A549 (cell line): ENCODE results near the gene FRMD3. TPM values are rescaled to one million over a fixed set of nuclear protein-coding genes. Genes with fewer than 3 reads are reported as not detected.
A peak's percentile ranks its signal among the peaks of the same experiment; 100 is the strongest.

Source experiments
- ATAC-seq, 2 experiments: fragments of 200-7000 bp in 1 of 2; fragments of >200 bp in 1 of 2; cut with Nextera tagmentation in 1 of 2; cut with Tn5 transposase in 1 of 2; 3 replicates each; pipeline versions ENCODE4 v1.8.0 to v1.9.1; 2018 to 2020; ENCODE audit warnings: mild to moderate bottlenecking in 1 of 2, moderate library complexity in 1 of 2
- CTCF ChIA-PET: fragments of 300-600 bp; sonication (Branson Sonifier 250); formaldehyde crosslinking; extraction: SDS; loops from one replicate; lab custom pipeline; 2021; ENCODE audit warnings: antibody characterized with exemption, inconsistent platforms; lab: Yijun Ruan, JAX
- POLR2A ChIA-PET: fragments of 350-600 bp; formaldehyde crosslinking; extraction: SDS; loops from one replicate; lab custom pipeline; 2021; ENCODE audit warnings: antibody characterized with exemption, inconsistent platforms; lab: Yijun Ruan, JAX
- DNase-seq, 2 experiments: peaks; one replicate each; pipeline versions ENCODE4 v3.0.0 to v3.0.0-alpha.2; 2011 to 2016; ENCODE audit warnings: low read depth in 1 of 2, low spot score in 1 of 2
- FAIRE-seq: peaks from 2 replicates; lab custom pipeline; 2011; peaks lifted over from hg19 to GRCh38; lab: Jason Lieb, UNC
- H3K27ac ChIP-seq, 2 experiments: fragments of >200 bp; sonication (Bioruptor Twin); formaldehyde crosslinking; 3 replicates each; pipeline ENCODE4 v1.5.1; 2016 to 2017
- H3K4me1 ChIP-seq: fragments of >200 bp; sonication (Bioruptor Twin); formaldehyde crosslinking; 3 replicates; pipeline ENCODE4 v1.6.1; 2016
- H3K4me2 ChIP-seq: fragments of >200 bp; sonication (Bioruptor Twin); formaldehyde crosslinking; 3 replicates; pipeline ENCODE4 v1.6.1; 2016
- H3K4me3 ChIP-seq: fragments of >200 bp; sonication (Bioruptor Twin); formaldehyde crosslinking; 3 replicates; pipeline ENCODE4 v1.5.1; 2016
- H3K9me3 ChIP-seq: fragments of >200 bp; sonication (Bioruptor Twin); formaldehyde crosslinking; 3 replicates; pipeline ENCODE4 v1.6.1; 2016
- BHLHE40 ChIP-seq: IDR thresholded peaks from 2 replicates; pipeline ENCODE4 v1.6.1; 2012; ENCODE audit warnings: low read depth, low read length, inconsistent platforms
- CEBPB ChIP-seq, 2 experiments: fragments of >200 bp in 1 of 2; sonication (Bioruptor Twin) in 1 of 2; formaldehyde crosslinking in 1 of 2; IDR thresholded peaks; 2 replicates each; pipeline ENCODE4 v1.6.1; 2012 to 2016
- EHMT2 ChIP-seq: fragments of 200-600 bp; sonication (generic); IDR thresholded peaks from 2 replicates; pipeline ENCODE4 v1.6.1; 2016; ENCODE audit warnings: antibody characterized with exemption, low read depth, mild to moderate bottlenecking, moderate library complexity
- EP300 ChIP-seq, 2 experiments: fragments of >200 bp; sonication (Bioruptor Twin); formaldehyde crosslinking; IDR thresholded peaks; 2 replicates in 1 of 2; 3 replicates in 1 of 2; pipeline ENCODE4 v1.6.1; 2016 to 2017
- ESRRA ChIP-seq: fragments of 150-350 bp; IDR thresholded peaks from 2 replicates; pipeline ENCODE4 v1.6.1; 2014; ENCODE audit warnings: mild to moderate bottlenecking, low read length, borderline replicate concordance
- FOSB ChIP-seq: fragments of 250-450 bp; sonication (Bioruptor Pico); IDR thresholded peaks from 2 replicates; pipeline ENCODE4 v1.5.0; 2020; ENCODE audit warnings: mild to moderate bottlenecking, moderate library complexity
- HDAC2 ChIP-seq: fragments of 200-600 bp; sonication (generic); IDR thresholded peaks from 2 replicates; pipeline ENCODE4 v1.6.1; 2016
- HEYL ChIP-seq: fragments of 250-450 bp; sonication (Bioruptor Pico); IDR thresholded peaks from 2 replicates; pipeline ENCODE4 v1.8.0; 2021; ENCODE audit warnings: mild to moderate bottlenecking, moderate library complexity
- HOXB13 ChIP-seq: fragments of 250-450 bp; sonication (Bioruptor Pico); IDR thresholded peaks from 2 replicates; pipeline ENCODE4 v1.5.0; 2020; ENCODE audit warnings: low read depth, mild to moderate bottlenecking, moderate library complexity
- HOXB5 ChIP-seq: fragments of 250-450 bp; sonication (Bioruptor Pico); IDR thresholded peaks from 2 replicates; pipeline ENCODE4 v1.5.0; 2020; ENCODE audit warnings: mild to moderate bottlenecking, moderate library complexity
- KDM1A ChIP-seq: fragments of 200-600 bp; sonication (generic); IDR thresholded peaks from 2 replicates; pipeline ENCODE4 v1.6.1; 2016; ENCODE audit warnings: low read depth, mild to moderate bottlenecking
- NFE2L2 ChIP-seq: fragments of 150-350 bp; conservative IDR thresholded peaks from 2 replicates; pipeline ENCODE4 v1.6.1; 2014; ENCODE audit warnings: low read length
- NR3C1 ChIP-seq: fragments of >200 bp; sonication (Bioruptor Twin); formaldehyde crosslinking; IDR thresholded peaks from 3 replicates; pipeline ENCODE4 v1.6.1; 2017
- PHF8 ChIP-seq: fragments of 200-600 bp; sonication (generic); IDR thresholded peaks from 2 replicates; pipeline ENCODE4 v1.6.1; 2016; ENCODE audit warnings: low read depth, mild to moderate bottlenecking, antibody characterized with exemption, moderate library complexity, borderline replicate concordance
- POLR2A ChIP-seq: IDR thresholded peaks from 2 replicates; pipeline ENCODE4 v1.6.1; 2012; ENCODE audit warnings: mild to moderate bottlenecking, low read length
- POLR2AphosphoS2 ChIP-seq: conservative IDR thresholded peaks from 2 replicates; pipeline ENCODE4 v1.6.1; 2012; ENCODE audit warnings: low read length, improper control_type of control experiment, inconsistent platforms
- RAD21 ChIP-seq, 2 experiments: fragments of >200 bp in 1 of 2; sonication (Bioruptor Twin) in 1 of 2; formaldehyde crosslinking in 1 of 2; IDR thresholded peaks in 1 of 2; conservative IDR thresholded peaks in 1 of 2; 2 replicates in 1 of 2; 3 replicates in 1 of 2; pipeline ENCODE4 v1.6.1; 2012 to 2018; ENCODE audit warnings: inconsistent platforms in 1 of 2
- RARB ChIP-seq: fragments of 250-450 bp; sonication (Bioruptor Pico); IDR thresholded peaks from 2 replicates; pipeline ENCODE4 v1.8.0; 2021; ENCODE audit warnings: mild to moderate bottlenecking, moderate library complexity
- RFX5 ChIP-seq: fragments of 450-650 bp; IDR thresholded peaks from 2 replicates; pipeline ENCODE4 v1.7.1; 2014; ENCODE audit warnings: antibody characterized with exemption, mild to moderate bottlenecking, moderate library complexity
- RNF2 ChIP-seq: fragments of 200-600 bp; sonication (generic); IDR thresholded peaks from 2 replicates; pipeline ENCODE4 v1.6.1; 2016; ENCODE audit warnings: low read depth, mild to moderate bottlenecking, antibody characterized with exemption, moderate library complexity, borderline replicate concordance
- SREBF2 ChIP-seq: fragments of 450-650 bp; IDR thresholded peaks from 2 replicates; pipeline ENCODE4 v1.6.1; 2014; ENCODE audit warnings: mild to moderate bottlenecking, moderate library complexity
- TFCP2L1 ChIP-seq: fragments of 250-450 bp; sonication (Bioruptor Pico); IDR thresholded peaks from 2 replicates; pipeline ENCODE4 v1.5.0; 2021; ENCODE audit warnings: mild to moderate bottlenecking
- ZC3H11A ChIP-seq: fragments of 450-650 bp; IDR thresholded peaks from 2 replicates; pipeline ENCODE4 v1.6.1; 2014; ENCODE audit warnings: antibody characterized with exemption, mild to moderate bottlenecking
- ZNF302 ChIP-seq: fragments of 250-450 bp; sonication (Bioruptor Pico); IDR thresholded peaks from 2 replicates; pipeline ENCODE4 v1.9.0; 2021; ENCODE audit warnings: inconsistent platforms, mild to moderate bottlenecking, moderate library complexity
- WGBS: methylation state at CpG from one replicate; pipeline ENCODE4 v1.1.6; 2017; ENCODE audit errors: missing lambda C conversion rate; 5-methylcytosine and 5-hydroxymethylcytosine counted together
- polyA plus RNA-seq, 4 experiments: library from polyadenylated mRNA; depleted of rRNA in 3 of 4; stranded (reverse); fragments of >200 nt; fragmentation: RNase III in 1 of 4; extraction: RNeasy Plus Mini Kit Qiagen cat#74134 plus additional on column Dnase treatment in 1 of 4; gene quantifications; 2 replicates in 3 of 4; 3 replicates in 1 of 4; pipeline ENCODE4 v1.2.3, GENCODE V29; 2011 to 2017
- TF ChIP-seq, protein P1 (sequence below): fragments of 200-600 bp; sonication (generic); IDR thresholded peaks from 2 replicates; pipeline ENCODE4 v1.6.1; 2016; ENCODE audit warnings: antibody characterized with exemption, mild to moderate bottlenecking, moderate library complexity
- TF ChIP-seq, protein P2 (sequence below): fragments of >200 bp; sonication (Bioruptor Twin); formaldehyde crosslinking; IDR thresholded peaks from 3 replicates; pipeline ENCODE4 v1.6.1; 2016
- TF ChIP-seq, protein P3 (sequence below): fragments of >200 bp; sonication (Bioruptor Twin); formaldehyde crosslinking; IDR thresholded peaks from 2 replicates; pipeline ENCODE4 v1.6.1; 2016
- TF ChIP-seq, protein P4 (sequence below): fragments of 150-350 bp; IDR thresholded peaks from 2 replicates; pipeline ENCODE4 v1.6.1; 2014; ENCODE audit warnings: low read depth, mild to moderate bottlenecking, low read length

FRMD3 gene
- polyA plus RNA-seq, 2 of the 4 experiments (the other 2 are of a cell fraction) = 1.7 to 3.3 TPM

DNA sequence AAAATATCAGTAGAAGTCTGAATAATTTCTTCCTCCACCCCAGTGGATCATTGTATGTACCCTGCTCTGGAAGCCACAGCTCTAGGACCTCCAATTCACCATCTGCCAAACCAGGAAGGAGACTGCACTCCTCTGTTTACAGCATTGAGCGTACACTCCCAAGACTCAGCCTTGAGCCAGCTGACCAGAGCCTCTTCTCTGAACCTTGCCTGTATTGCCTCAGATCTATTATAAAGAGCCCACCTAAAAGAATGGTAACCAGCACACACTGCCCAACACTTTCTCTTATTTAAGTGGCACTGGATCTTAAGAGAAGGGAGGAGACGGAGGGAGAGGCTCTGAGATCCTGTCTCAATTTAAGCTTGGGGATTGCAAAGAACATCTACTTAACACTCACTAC is 257.4 kb downstream of the FRMD3 start:
- Histone ChIP-seq H3K4me1 (peaks cover 20% of the 10 kb centered on the region), H3K27ac (peak overlapping the region; percentile 25 to 42; a peak in 4 of 6 replicates), H3K9me3 (no peaks in the 10 kb centered on the region), H3K4me2 (peak overlapping the region; percentile 48), H3K4me3 (no peak overlapping the region)
- ATAC-seq = no peak
- ChIA-PET CTCF (interaction anchor here (1.4 to 1.5 kb wide), 2 partner anchors 13 to 61 kb away, joined by 3 read pairs; no protein-coding TSS in a partner anchor), POLR2A (no interaction called here)
- 95% methylated on average over 2 of the region's 2 CpGs for WGBS
- TF ChIP-seq HDAC2 (no peak), HEYL (CRISPR knock-in tag) (no peak), HOXB13 (CRISPR knock-in tag) (no peak), NFE2L2 (no peak), RARB (CRISPR knock-in tag) (no peak), SREBF2 (no peak), POLR2A (no peak), BHLHE40 (no peak), TFCP2L1 (CRISPR knock-in tag) (no peak), ESRRA (no peak)
- TF ChIP-seq, protein P1, sequence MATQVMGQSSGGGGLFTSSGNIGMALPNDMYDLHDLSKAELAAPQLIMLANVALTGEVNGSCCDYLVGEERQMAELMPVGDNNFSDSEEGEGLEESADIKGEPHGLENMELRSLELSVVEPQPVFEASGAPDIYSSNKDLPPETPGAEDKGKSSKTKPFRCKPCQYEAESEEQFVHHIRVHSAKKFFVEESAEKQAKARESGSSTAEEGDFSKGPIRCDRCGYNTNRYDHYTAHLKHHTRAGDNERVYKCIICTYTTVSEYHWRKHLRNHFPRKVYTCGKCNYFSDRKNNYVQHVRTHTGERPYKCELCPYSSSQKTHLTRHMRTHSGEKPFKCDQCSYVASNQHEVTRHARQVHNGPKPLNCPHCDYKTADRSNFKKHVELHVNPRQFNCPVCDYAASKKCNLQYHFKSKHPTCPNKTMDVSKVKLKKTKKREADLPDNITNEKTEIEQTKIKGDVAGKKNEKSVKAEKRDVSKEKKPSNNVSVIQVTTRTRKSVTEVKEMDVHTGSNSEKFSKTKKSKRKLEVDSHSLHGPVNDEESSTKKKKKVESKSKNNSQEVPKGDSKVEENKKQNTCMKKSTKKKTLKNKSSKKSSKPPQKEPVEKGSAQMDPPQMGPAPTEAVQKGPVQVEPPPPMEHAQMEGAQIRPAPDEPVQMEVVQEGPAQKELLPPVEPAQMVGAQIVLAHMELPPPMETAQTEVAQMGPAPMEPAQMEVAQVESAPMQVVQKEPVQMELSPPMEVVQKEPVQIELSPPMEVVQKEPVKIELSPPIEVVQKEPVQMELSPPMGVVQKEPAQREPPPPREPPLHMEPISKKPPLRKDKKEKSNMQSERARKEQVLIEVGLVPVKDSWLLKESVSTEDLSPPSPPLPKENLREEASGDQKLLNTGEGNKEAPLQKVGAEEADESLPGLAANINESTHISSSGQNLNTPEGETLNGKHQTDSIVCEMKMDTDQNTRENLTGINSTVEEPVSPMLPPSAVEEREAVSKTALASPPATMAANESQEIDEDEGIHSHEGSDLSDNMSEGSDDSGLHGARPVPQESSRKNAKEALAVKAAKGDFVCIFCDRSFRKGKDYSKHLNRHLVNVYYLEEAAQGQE = no peak
- TF ChIP-seq, protein P2, sequence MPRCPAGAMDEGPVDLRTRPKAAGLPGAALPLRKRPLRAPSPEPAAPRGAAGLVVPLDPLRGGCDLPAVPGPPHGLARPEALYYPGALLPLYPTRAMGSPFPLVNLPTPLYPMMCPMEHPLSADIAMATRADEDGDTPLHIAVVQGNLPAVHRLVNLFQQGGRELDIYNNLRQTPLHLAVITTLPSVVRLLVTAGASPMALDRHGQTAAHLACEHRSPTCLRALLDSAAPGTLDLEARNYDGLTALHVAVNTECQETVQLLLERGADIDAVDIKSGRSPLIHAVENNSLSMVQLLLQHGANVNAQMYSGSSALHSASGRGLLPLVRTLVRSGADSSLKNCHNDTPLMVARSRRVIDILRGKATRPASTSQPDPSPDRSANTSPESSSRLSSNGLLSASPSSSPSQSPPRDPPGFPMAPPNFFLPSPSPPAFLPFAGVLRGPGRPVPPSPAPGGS = no peak
- no peak for FAIRE-seq
- DNase-seq = no peak

DNA sequence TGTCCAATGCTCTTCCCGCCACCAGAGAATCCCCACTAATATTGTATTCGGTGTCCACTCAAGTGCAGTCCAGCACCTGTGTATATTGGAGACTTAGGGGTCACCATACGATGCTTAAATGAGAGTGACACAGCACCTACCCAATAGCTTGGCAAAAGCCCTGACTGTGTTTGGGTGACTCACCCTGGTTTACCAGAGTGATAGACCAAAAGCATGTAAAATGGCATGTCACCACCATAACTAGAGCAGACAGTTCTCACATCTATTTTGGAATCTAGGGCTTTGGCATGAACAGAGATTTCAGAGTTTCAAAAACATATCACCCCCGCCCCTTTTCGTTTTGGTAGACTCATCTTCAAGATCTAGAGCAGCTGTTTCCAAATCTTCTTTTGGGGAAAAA is 257.9 kb downstream of the FRMD3 start:
- 57% methylated on average over 5 of the region's 5 CpGs for WGBS
- H3K9me3 ChIP-seq = no peaks in the 10 kb centered on the region
- DNase-seq (peak in 1 of 2 experiments; percentile 10), FAIRE-seq (no peak), ATAC-seq (no peak)
- ChIA-PET CTCF (interaction anchor here (0.6 to 1.5 kb wide), 2 partner anchors 61 to 1035 kb away, joined by 3 read pairs; no protein-coding TSS in a partner anchor), POLR2A (no interaction called here)
- no peak overlapping the region for H3K4me3 ChIP-seq
- H3K27ac ChIP-seq = no peak overlapping the region
- H3K4me1 ChIP-seq = peaks cover 20% of the 10 kb centered on the region
- no peak for TF ChIP-seq NR3C1
- TF ChIP-seq, protein P3, sequence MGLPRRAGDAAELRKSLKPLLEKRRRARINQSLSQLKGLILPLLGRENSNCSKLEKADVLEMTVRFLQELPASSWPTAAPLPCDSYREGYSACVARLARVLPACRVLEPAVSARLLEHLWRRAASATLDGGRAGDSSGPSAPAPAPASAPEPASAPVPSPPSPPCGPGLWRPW = no peak
- no peak for TF ChIP-seq RFX5
- TF ChIP-seq RNF2 = no peak
- no peak for TF ChIP-seq FOSB (CRISPR knock-in tag)
- TF ChIP-seq EHMT2 = no peak
- no peak for TF ChIP-seq ESRRA
- no peak for TF ChIP-seq KDM1A
- TF ChIP-seq HOXB13 (CRISPR knock-in tag) = no peak
- no peak for TF ChIP-seq EP300 (IDR thresholded peaks at IDR 0.05)
- no peak for TF ChIP-seq CEBPB (IDR thresholded peaks at IDR 0.05)
- no peak for TF ChIP-seq HOXB5 (CRISPR knock-in tag)
- no peak for TF ChIP-seq PHF8
- no peak for TF ChIP-seq POLR2AphosphoS2
- no peak for TF ChIP-seq RAD21 (conservative IDR thresholded peaks at IDR 0.05 in 1 of 2, IDR thresholded peaks at IDR 0.05 in 1 of 2)
- no peak for TF ChIP-seq ZC3H11A
- TF ChIP-seq, protein P4, sequence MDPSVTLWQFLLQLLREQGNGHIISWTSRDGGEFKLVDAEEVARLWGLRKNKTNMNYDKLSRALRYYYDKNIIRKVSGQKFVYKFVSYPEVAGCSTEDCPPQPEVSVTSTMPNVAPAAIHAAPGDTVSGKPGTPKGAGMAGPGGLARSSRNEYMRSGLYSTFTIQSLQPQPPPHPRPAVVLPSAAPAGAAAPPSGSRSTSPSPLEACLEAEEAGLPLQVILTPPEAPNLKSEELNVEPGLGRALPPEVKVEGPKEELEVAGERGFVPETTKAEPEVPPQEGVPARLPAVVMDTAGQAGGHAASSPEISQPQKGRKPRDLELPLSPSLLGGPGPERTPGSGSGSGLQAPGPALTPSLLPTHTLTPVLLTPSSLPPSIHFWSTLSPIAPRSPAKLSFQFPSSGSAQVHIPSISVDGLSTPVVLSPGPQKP = no peak
- TF ChIP-seq RARB (CRISPR knock-in tag) = no peak
- no peak for TF ChIP-seq ZNF302 (CRISPR knock-in tag)
- H3K4me2 ChIP-seq = no peak overlapping the region; the same call in 2 of the 3 replicates
